Measurements from ENCODE around the gene FHIT. TPM values are rescaled to one million over a fixed set of nuclear protein-coding genes. Genes with fewer than 3 reads are reported as not detected.

The FHIT gene
- total RNA-seq, 1 donor from 2014 or later, result 5.7 TPM

DNA sequence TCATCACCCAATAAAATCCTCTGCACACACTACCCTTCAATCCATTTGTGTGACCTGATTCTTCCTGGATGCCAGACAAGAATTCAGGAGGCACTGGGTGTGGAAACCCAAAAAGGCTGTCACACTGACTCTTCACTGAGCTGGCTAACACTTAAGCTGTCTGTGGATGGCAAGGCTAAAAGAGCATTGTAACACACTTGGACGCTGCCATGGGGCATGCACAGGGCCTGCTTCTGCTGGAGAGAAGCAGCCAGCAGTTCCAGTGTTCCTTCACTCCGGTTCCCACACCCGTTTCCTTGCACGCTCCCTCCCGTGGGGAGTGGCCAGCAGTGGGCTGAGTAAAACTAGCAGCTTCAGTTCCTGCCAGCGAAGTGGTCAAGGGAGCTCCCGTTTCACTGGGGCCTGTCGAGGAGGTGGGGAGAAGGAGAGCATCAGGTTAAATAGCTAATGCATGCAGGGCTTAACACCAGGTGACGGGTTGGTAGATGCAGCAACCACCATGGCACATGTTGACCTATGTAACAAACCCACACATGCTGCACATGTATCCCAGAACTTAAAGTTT is 737.1 kb downstream of the FHIT start:
- no peak overlapping the region for H3K27ac ChIP-seq
- no peak overlapping the region for H3K4me3 ChIP-seq
- no peak for DNase-seq (ENCODE audit: low spot score)
- no peaks in the 10 kb centered on the region for H3F3A ChIP-seq (ENCODE audit: low read depth)
- Mint-ChIP-seq H3K27ac (no peak overlapping the region), H3K4me3 (no peak overlapping the region), H3K4me1 (peaks cover 3% of the 10 kb centered on the region), H3K9me3 (peaks cover 7% of the 10 kb centered on the region), H3K27me3 (ENCODE audit: insufficient read depth, low read depth) (no peaks in the 10 kb centered on the region), H3K36me3 (no peaks in the 10 kb centered on the region)
- no peak overlapping the region for H3K4me2 ChIP-seq
- TF ChIP-seq, protein P1, sequence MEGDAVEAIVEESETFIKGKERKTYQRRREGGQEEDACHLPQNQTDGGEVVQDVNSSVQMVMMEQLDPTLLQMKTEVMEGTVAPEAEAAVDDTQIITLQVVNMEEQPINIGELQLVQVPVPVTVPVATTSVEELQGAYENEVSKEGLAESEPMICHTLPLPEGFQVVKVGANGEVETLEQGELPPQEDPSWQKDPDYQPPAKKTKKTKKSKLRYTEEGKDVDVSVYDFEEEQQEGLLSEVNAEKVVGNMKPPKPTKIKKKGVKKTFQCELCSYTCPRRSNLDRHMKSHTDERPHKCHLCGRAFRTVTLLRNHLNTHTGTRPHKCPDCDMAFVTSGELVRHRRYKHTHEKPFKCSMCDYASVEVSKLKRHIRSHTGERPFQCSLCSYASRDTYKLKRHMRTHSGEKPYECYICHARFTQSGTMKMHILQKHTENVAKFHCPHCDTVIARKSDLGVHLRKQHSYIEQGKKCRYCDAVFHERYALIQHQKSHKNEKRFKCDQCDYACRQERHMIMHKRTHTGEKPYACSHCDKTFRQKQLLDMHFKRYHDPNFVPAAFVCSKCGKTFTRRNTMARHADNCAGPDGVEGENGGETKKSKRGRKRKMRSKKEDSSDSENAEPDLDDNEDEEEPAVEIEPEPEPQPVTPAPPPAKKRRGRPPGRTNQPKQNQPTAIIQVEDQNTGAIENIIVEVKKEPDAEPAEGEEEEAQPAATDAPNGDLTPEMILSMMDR (IDR thresholded peaks at IDR 0.05), result no peak
- TF ChIP-seq EZH2phosphoT487 (IDR thresholded peaks at IDR 0.05), result no peak
- TF ChIP-seq EZH2 (IDR thresholded peaks at IDR 0.05), result no peak
- H2AFZ ChIP-seq (replicated peaks), result no peak overlapping the region
- H3K79me2 ChIP-seq (ENCODE audit: low read depth), result no peaks in the 10 kb centered on the region
- no peaks in the 10 kb centered on the region for H3K36me3 ChIP-seq
- H3K9ac ChIP-seq, result no peak overlapping the region
- no peaks in the 10 kb centered on the region for H3K4me1 ChIP-seq
- no peaks in the 10 kb centered on the region for H4K20me1 ChIP-seq (ENCODE audit: low read depth)
- H3K9me3 ChIP-seq (ENCODE audit: low read depth), result no peaks in the 10 kb centered on the region
- no peaks in the 10 kb centered on the region for H3K27me3 ChIP-seq

DNA sequence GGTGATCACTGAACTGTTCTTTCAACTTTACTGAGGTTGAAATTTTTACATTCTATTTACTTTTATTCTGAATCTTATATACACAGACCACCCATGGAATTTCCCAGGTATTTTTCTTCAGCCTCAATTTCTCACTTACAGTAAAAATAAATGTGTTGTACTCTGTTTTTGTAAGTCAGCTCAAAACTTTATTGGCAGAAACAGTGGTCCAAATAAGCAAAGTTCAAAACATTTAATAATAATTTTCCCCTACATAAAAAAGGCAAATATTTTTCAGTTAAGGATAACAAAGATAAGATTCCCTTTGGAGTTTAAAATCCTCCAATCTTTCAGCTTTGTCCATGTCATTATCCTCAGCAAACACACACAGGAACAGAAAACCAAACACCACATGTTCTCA is 738.0 kb downstream of the FHIT start:
- DNase-seq (ENCODE audit: low spot score), result no peak
- no peaks in the 10 kb centered on the region for H3K36me3 ChIP-seq

DNA sequence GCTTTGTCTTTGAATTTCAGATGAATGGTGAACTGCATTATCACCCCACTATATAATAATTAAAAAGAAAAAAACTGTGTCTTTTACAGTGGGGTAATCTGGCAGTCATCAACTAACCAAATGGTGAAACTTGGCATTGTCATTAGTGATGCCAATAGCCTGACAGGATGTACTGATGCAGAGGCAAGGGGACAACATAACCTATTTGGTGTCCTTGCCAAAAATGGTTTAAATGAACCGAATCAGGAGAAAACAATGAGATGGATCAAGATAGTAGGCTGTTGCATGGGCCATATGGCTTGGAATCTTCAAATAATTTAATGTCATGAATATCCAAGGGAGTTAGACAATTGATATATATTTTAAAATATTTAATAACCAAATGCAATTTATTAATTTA is 738.7 kb downstream of the FHIT start:
- no peak overlapping the region for H3K27ac Mint-ChIP-seq
- H3K36me3 Mint-ChIP-seq, result no peaks in the 10 kb centered on the region
- H3K27me3 Mint-ChIP-seq (ENCODE audit: insufficient read depth, low read depth), result no peaks in the 10 kb centered on the region
- no peaks in the 10 kb centered on the region for H3K27me3 ChIP-seq
- H3K4me3 ChIP-seq, result no peak overlapping the region
- H3K4me2 ChIP-seq, result no peak overlapping the region
- H3K9me3 ChIP-seq (ENCODE audit: low read depth), result no peaks in the 10 kb centered on the region
- H3K9ac ChIP-seq, result no peak overlapping the region
- peaks cover 3% of the 10 kb centered on the region for H3K4me1 Mint-ChIP-seq
- H3K27ac ChIP-seq, result no peak overlapping the region
- no peaks in the 10 kb centered on the region for H3K79me2 ChIP-seq (ENCODE audit: low read depth)
- no peaks in the 10 kb centered on the region for H4K20me1 ChIP-seq (ENCODE audit: low read depth)
- TF ChIP-seq, protein P1 (IDR thresholded peaks at IDR 0.05), result no peak
- TF ChIP-seq EZH2phosphoT487 (IDR thresholded peaks at IDR 0.05), result no peak
- no peak for TF ChIP-seq EZH2 (IDR thresholded peaks at IDR 0.05)
- H2AFZ ChIP-seq (replicated peaks), result no peak overlapping the region
- H3K36me3 ChIP-seq, result no peaks in the 10 kb centered on the region
- peaks cover 7% of the 10 kb centered on the region for H3K9me3 Mint-ChIP-seq
- H3K4me1 ChIP-seq, result no peaks in the 10 kb centered on the region
- H3F3A ChIP-seq (ENCODE audit: low read depth), result no peaks in the 10 kb centered on the region
- H3K4me3 Mint-ChIP-seq, result no peak overlapping the region
- no peak for DNase-seq (ENCODE audit: low spot score)

More for the DNA sequence above, 738.0 kb downstream of the FHIT start:
- H3K27me3 ChIP-seq, result no peaks in the 10 kb centered on the region
- Mint-ChIP-seq H3K27ac (no peak overlapping the region), H3K27me3 (ENCODE audit: insufficient read depth, low read depth) (no peaks in the 10 kb centered on the region), H3K4me1 (peaks cover 3% of the 10 kb centered on the region), H3K9me3 (peaks cover 7% of the 10 kb centered on the region), H3K36me3 (no peaks in the 10 kb centered on the region), H3K4me3 (no peak overlapping the region)
- no peak overlapping the region for H2AFZ ChIP-seq (replicated peaks)
- no peak overlapping the region for H3K4me2 ChIP-seq
- H3K79me2 ChIP-seq (ENCODE audit: low read depth), result no peaks in the 10 kb centered on the region
- no peak overlapping the region for H3K4me3 ChIP-seq
- H4K20me1 ChIP-seq (ENCODE audit: low read depth), result no peaks in the 10 kb centered on the region
- H3K4me1 ChIP-seq, result no peaks in the 10 kb centered on the region
- TF ChIP-seq EZH2phosphoT487 (IDR thresholded peaks at IDR 0.05) (no peak), EZH2 (IDR thresholded peaks at IDR 0.05) (no peak)
- TF ChIP-seq, protein P1 (IDR thresholded peaks at IDR 0.05), result no peak
- H3K9ac ChIP-seq, result no peak overlapping the region
- H3K27ac ChIP-seq, result no peak overlapping the region
- H3K9me3 ChIP-seq (ENCODE audit: low read depth), result no peaks in the 10 kb centered on the region
- H3F3A ChIP-seq (ENCODE audit: low read depth), result no peaks in the 10 kb centered on the region

Measured in neural progenitor cell (in vitro differentiated cells).